ENCODE measurements around the gene AFF3. TPM values are rescaled to one million over a fixed set of nuclear protein-coding genes. Genes with fewer than 3 reads are reported as not detected.

The AFF3 gene
- total RNA-seq, 1 experiment from 2014 or later, result not detected

DNA sequence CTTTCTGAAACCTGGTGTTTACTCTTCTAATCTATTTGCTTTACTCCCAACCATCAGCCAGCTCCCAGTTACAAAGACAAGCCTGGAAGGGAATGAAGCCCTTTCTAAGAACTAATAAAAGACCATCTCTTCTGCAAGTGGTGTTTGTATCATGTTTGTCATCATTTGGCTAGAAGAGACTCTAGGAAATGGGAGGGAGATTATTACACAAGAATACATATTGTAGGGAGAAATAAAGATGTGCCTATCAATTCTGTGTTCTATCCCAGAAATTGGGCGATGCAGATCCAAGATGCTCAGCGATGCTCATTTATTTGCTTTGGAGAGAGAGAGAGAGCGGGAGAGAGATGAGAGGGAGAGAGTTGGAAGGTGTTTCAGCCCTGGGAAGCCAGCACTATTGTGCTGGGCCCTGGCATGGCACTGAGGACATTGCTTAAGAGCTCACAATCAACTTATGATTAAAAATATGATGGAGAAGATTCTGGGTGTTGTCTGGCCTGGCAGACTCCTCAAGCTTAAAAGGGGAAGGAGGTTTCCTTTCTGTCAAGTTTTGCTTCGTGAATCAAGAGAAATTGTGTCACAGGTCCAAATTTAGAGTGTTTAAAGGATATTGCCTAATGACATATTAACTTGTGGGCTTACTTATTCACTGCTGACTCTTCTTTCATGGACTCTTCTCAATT lies 41.8 kb upstream of the AFF3 start:
- Histone ChIP-seq H3K36me3 (ENCODE audit: insufficient read depth, low read length, poor library complexity, severe bottlenecking) (no peaks in the 10 kb centered on the region), H3K4me1 (ENCODE audit: insufficient read depth, low read length, poor library complexity, severe bottlenecking) (no peaks in the 10 kb centered on the region), H3K4me3 (ENCODE audit: low read depth, low read length, poor library complexity, severe bottlenecking) (no peak overlapping the region), H3K9me3 (ENCODE audit: low read depth, low read length, poor library complexity, severe bottlenecking) (no peaks in the 10 kb centered on the region), H3K27ac (ENCODE audit: low read depth, low read length, poor library complexity, severe bottlenecking) (no peak overlapping the region), H3K27me3 (replicated peaks; ENCODE audit: insufficient read depth, low read depth, low read length, poor library complexity) (peaks cover 13% of the 10 kb centered on the region)
- no TSS peak for BruUV-seq (replicated peaks)
- intact Hi-C loops (cut with micrococcal nuclease; ENCODE audit: unreplicated experiment), result no loop called here
- CTCF ChIA-PET, result no interaction called here
- no peak for TF ChIP-seq EZH2 (IDR thresholded peaks at IDR 0.05; ENCODE audit: borderline replicate concordance, low read depth, low read length, poor library complexity, severe bottlenecking)
- TF ChIP-seq, protein P1, sequence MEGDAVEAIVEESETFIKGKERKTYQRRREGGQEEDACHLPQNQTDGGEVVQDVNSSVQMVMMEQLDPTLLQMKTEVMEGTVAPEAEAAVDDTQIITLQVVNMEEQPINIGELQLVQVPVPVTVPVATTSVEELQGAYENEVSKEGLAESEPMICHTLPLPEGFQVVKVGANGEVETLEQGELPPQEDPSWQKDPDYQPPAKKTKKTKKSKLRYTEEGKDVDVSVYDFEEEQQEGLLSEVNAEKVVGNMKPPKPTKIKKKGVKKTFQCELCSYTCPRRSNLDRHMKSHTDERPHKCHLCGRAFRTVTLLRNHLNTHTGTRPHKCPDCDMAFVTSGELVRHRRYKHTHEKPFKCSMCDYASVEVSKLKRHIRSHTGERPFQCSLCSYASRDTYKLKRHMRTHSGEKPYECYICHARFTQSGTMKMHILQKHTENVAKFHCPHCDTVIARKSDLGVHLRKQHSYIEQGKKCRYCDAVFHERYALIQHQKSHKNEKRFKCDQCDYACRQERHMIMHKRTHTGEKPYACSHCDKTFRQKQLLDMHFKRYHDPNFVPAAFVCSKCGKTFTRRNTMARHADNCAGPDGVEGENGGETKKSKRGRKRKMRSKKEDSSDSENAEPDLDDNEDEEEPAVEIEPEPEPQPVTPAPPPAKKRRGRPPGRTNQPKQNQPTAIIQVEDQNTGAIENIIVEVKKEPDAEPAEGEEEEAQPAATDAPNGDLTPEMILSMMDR (conservative IDR thresholded peaks at IDR 0.05; ENCODE audit: low read depth, low read length), result no peak
- DNase-seq (ENCODE audit: low spot score), result no peak
- POLR2A ChIA-PET (ENCODE audit: low non-redundant PET), result no interaction called here

DNA sequence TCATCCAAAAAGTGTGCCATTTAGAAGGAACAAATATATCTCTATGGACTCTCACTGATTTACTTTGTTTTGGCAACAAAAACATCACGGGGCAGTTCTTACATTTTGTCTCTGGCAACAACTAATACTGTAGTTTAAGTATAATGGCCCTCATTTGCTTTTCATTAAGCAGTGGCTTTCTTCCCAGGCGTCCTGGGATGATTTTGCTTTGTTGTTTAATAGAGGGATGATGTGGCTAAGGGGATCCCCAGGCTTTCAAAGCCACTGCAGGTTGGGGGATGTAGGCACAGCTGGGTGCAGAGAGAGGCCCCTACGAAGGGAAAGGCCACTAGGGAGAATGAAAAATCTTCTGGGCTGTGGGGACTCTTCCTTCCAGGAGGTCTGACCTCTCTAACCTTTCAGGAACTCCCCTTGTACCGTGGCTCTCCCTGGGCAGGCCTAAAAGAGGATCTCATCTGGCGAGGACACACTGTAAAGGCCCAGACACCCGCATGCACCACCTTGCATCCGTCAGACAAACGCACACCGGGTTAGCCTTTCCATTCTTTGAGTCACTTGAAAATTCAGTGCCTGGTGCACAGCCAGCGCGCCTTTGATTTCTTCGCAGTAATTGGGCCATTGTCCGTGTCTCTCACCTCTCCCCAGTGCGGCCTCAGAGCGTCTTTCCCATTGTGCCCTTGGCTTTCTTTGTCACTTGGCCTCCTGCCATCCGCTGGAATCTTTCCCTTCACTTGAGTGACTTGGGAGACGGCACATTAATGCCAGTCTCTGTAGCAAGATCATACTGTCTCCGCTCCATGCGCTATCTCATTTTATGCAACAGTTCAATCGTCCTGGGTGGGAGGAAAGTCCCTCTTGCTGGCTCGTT lies 40.3 kb upstream of the AFF3 start:
- ChIA-PET CTCF (no interaction called here), POLR2A (ENCODE audit: low non-redundant PET) (no interaction called here)
- Histone ChIP-seq H3K36me3 (ENCODE audit: insufficient read depth, low read length, poor library complexity, severe bottlenecking) (no peaks in the 10 kb centered on the region), H3K27me3 (replicated peaks; ENCODE audit: insufficient read depth, low read depth, low read length, poor library complexity) (peaks cover 10% of the 10 kb centered on the region), H3K9me3 (ENCODE audit: low read depth, low read length, poor library complexity, severe bottlenecking) (no peaks in the 10 kb centered on the region), H3K4me1 (ENCODE audit: insufficient read depth, low read length, poor library complexity, severe bottlenecking) (no peaks in the 10 kb centered on the region), H3K27ac (ENCODE audit: low read depth, low read length, poor library complexity, severe bottlenecking) (no peak overlapping the region), H3K4me3 (ENCODE audit: low read depth, low read length, poor library complexity, severe bottlenecking) (no peak overlapping the region)
- no peak for DNase-seq (ENCODE audit: low spot score)
- TF ChIP-seq, protein P1 (conservative IDR thresholded peaks at IDR 0.05; ENCODE audit: low read depth, low read length), result no peak
- TF ChIP-seq EZH2 (IDR thresholded peaks at IDR 0.05; ENCODE audit: borderline replicate concordance, low read depth, low read length, poor library complexity, severe bottlenecking), result no peak
- intact Hi-C loops (cut with micrococcal nuclease; ENCODE audit: unreplicated experiment), result no loop called here
- no TSS peak for BruUV-seq (replicated peaks)

DNA sequence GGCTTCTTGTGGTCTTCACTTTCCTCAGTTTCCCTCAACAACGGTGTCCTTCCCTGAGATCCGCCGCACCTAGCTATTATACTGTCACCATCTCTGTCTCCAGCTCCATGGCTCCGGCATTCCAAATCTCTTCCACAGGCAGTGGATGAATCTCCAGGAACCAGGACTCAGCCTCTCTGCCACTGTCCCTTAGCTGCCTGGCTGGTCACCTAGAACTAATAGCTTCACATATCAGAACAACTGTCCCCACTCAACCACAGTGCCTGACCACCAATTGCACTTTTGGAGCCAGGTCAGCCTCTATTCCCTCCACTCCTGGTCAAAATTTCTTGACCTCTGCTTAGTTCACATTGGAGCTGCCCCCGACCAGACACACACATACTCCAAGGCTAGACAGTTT lies 38.1 kb upstream of the AFF3 start:
- no peak for DNase-seq (ENCODE audit: low spot score)
- H3K4me3 ChIP-seq (ENCODE audit: low read depth, low read length, poor library complexity, severe bottlenecking), result no peak overlapping the region
- H3K36me3 ChIP-seq (ENCODE audit: insufficient read depth, low read length, poor library complexity, severe bottlenecking), result no peaks in the 10 kb centered on the region
- peaks cover 10% of the 10 kb centered on the region for H3K27me3 ChIP-seq (replicated peaks; ENCODE audit: insufficient read depth, low read depth, low read length, poor library complexity)
- POLR2A ChIA-PET (ENCODE audit: low non-redundant PET), result no interaction called here
- BruUV-seq (replicated peaks), result no TSS peak
- TF ChIP-seq, protein P1 (conservative IDR thresholded peaks at IDR 0.05; ENCODE audit: low read depth, low read length), result no peak
- no peak for TF ChIP-seq EZH2 (IDR thresholded peaks at IDR 0.05; ENCODE audit: borderline replicate concordance, low read depth, low read length, poor library complexity, severe bottlenecking)
- no peak overlapping the region for H3K27ac ChIP-seq (ENCODE audit: low read depth, low read length, poor library complexity, severe bottlenecking)
- H3K4me1 ChIP-seq (ENCODE audit: insufficient read depth, low read length, poor library complexity, severe bottlenecking), result no peaks in the 10 kb centered on the region
- intact Hi-C loops (cut with micrococcal nuclease; ENCODE audit: unreplicated experiment), result no loop called here
- H3K9me3 ChIP-seq (ENCODE audit: low read depth, low read length, poor library complexity, severe bottlenecking), result no peaks in the 10 kb centered on the region
- CTCF ChIA-PET, result no interaction called here

Measured in A673 (cell line).